Measurements from ENCODE around the gene SLC2A11.

DNA sequence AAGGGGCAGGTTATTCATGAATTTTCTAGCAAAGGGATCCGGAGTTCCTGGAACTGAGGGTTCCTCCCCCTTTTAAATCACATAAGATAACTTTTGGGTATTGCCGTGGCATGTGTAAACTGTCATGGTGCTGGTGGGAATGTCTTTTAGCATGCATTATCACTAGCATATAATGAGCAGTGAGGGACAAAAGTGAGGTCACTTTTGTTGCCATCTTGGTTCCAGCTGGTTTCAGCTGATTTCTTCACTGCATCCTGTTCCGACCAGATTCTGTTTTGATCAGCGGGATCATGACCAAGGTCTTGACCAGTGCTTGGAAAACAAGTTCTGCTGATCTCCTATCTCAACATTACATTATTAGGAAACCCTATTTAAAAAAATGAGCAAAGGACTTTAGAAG lies 43.9 kb downstream of the SLC2A11 start:
- TF ChIP-seq CTCF (IDR thresholded peaks at IDR 0.05; ENCODE audit: low read depth, low read length, missing input control) (no peak), RAD21 (IDR thresholded peaks at IDR 0.05) (no peak), SP1 (IDR thresholded peaks at IDR 0.05) (no peak)

All from liver (tissue), 3 donors.